HepG2 (cell line): Measurements from ENCODE around the gene MYOM1. TPM values are rescaled to one million over a fixed set of nuclear protein-coding genes. Genes with fewer than 3 reads are reported as not detected.

Experiments used
- ELF1 ChIP-seq: sonication (generic); formaldehyde crosslinking; IDR thresholded peaks from 2 replicates; pipeline ENCODE4 v1.4.0; 2020; ENCODE audit warnings: missing genetic modification reagents
- FOSL1 ChIP-seq: sonication (generic); formaldehyde crosslinking; IDR thresholded peaks from 2 replicates; pipeline ENCODE4 v1.9.0; 2021; ENCODE audit warnings: missing genetic modification reagents, borderline replicate concordance
- FOXO4 ChIP-seq: sonication (generic); formaldehyde crosslinking; conservative IDR thresholded peaks from 2 replicates; pipeline ENCODE4 v1.8.1; 2023; ENCODE audit warnings: missing genetic modification reagents
- HOXA3 ChIP-seq: sonication (generic); formaldehyde crosslinking; IDR thresholded peaks from 2 replicates; pipeline ENCODE4 v1.5.0; 2020; ENCODE audit warnings: missing genetic modification reagents
- HOXA9 ChIP-seq: sonication (generic); formaldehyde crosslinking; IDR thresholded peaks from 2 replicates; pipeline ENCODE4 v1.8.1; 2022; ENCODE audit warnings: missing genetic modification reagents, mild to moderate bottlenecking, moderate library complexity, borderline replicate concordance
- KLF15 ChIP-seq: sonication (generic); formaldehyde crosslinking; IDR thresholded peaks from 2 replicates; pipeline ENCODE4 v1.8.1; 2023; ENCODE audit warnings: borderline replicate concordance, mild to moderate bottlenecking, inconsistent platforms, missing genetic modification reagents, mixed read lengths
- KLF6 ChIP-seq: IDR thresholded peaks from 2 replicates; pipeline ENCODE4 v1.8.0; 2016; ENCODE audit warnings: missing biosample characterization, missing genetic modification reagents
- MED1 ChIP-seq: sonication (generic); formaldehyde crosslinking; IDR thresholded peaks from 2 replicates; pipeline ENCODE4 v1.4.0; 2020; ENCODE audit warnings: missing genetic modification reagents
- PRDM15 ChIP-seq: sonication (generic); formaldehyde crosslinking; IDR thresholded peaks from 2 replicates; pipeline ENCODE4 v1.4.0; 2020; ENCODE audit warnings: missing genetic modification reagents
- RARA ChIP-seq: IDR thresholded peaks from 2 replicates; pipeline ENCODE4 v1.6.1; 2016; ENCODE audit warnings: missing genetic modification reagents, missing compliant biosample characterization
- RBM39 ChIP-seq: fragments of 200-400 bp; formaldehyde crosslinking; IDR thresholded peaks from one replicate; pipeline ENCODE4 v1.6.1; 2018; ENCODE audit warnings: antibody characterized with exemption, mild to moderate bottlenecking, low read depth, low read length; ENCODE audit not compliant: poor library complexity, severe bottlenecking
- RELA ChIP-seq: sonication (generic); formaldehyde crosslinking; IDR thresholded peaks from 2 replicates; pipeline ENCODE4 v1.4.0; 2020; ENCODE audit warnings: missing genetic modification reagents
- RORA ChIP-seq: sonication (generic); formaldehyde crosslinking; IDR thresholded peaks from 2 replicates; pipeline ENCODE4 v1.5.0; 2020; ENCODE audit warnings: mild to moderate bottlenecking, missing genetic modification reagents, moderate library complexity
- SOX6 ChIP-seq, 2 experiments: fragments of 450-650 bp in 1 of 2; sonication (generic) in 1 of 2; formaldehyde crosslinking in 1 of 2; IDR thresholded peaks; 2 replicates each; pipeline versions ENCODE4 v1.4.0 to v1.6.1; 2017 to 2020; ENCODE audit warnings: antibody characterized with exemption in 1 of 2, mild to moderate bottlenecking in 1 of 2, missing genetic modification reagents in 1 of 2
- STAT5B ChIP-seq: sonication (generic); formaldehyde crosslinking; IDR thresholded peaks from 2 replicates; pipeline ENCODE4 v1.4.0; 2020; ENCODE audit warnings: missing genetic modification reagents
- THAP11 ChIP-seq: IDR thresholded peaks from 2 replicates; pipeline ENCODE4 v1.6.1; 2016; ENCODE audit warnings: missing biosample characterization, missing genetic modification reagents
- ZBTB38 ChIP-seq: sonication (generic); formaldehyde crosslinking; IDR thresholded peaks from 2 replicates; pipeline ENCODE4 v1.5.1; 2020; ENCODE audit warnings: mild to moderate bottlenecking, missing genetic modification reagents
- ZFAT ChIP-seq: sonication (generic); formaldehyde crosslinking; conservative IDR thresholded peaks from 2 replicates; pipeline ENCODE4 v1.8.1; 2023; ENCODE audit warnings: missing genetic modification reagents, inconsistent platforms
- ZMYM3 ChIP-seq: sonication (generic); formaldehyde crosslinking; IDR thresholded peaks from 2 replicates; pipeline ENCODE4 v1.5.1; 2020; ENCODE audit warnings: mild to moderate bottlenecking, missing genetic modification reagents
- ZNF30 ChIP-seq: sonication (generic); formaldehyde crosslinking; IDR thresholded peaks from 2 replicates; pipeline ENCODE4 v1.5.0; 2020; ENCODE audit warnings: mild to moderate bottlenecking, missing genetic modification reagents
- ZNF317 ChIP-seq: sonication (generic); formaldehyde crosslinking; IDR thresholded peaks from 2 replicates; pipeline ENCODE4 v1.5.0; 2020; ENCODE audit warnings: mild to moderate bottlenecking, missing genetic modification reagents
- ZNF782 ChIP-seq: sonication (generic); formaldehyde crosslinking; IDR thresholded peaks from 2 replicates; pipeline ENCODE4 v1.4.0; 2020; ENCODE audit warnings: missing genetic modification reagents, mild to moderate bottlenecking, borderline replicate concordance
- ZNF800 ChIP-seq: sonication (generic); formaldehyde crosslinking; IDR thresholded peaks from 2 replicates; pipeline ENCODE4 v1.4.0; 2020; ENCODE audit warnings: missing genetic modification reagents
- ZSCAN29 ChIP-seq: sonication (generic); formaldehyde crosslinking; conservative IDR thresholded peaks from 2 replicates; pipeline ENCODE4 v1.4.0; 2020; ENCODE audit warnings: mild to moderate bottlenecking, missing genetic modification reagents
- polyA plus RNA-seq, 8 experiments: library from polyadenylated mRNA; depleted of rRNA in 3 of 8; stranded (reverse) in 7 of 8; unstranded in 1 of 8; fragments of >200 nt; fragmentation: Illumina TruSeq in 4 of 8; extraction: Trizol in 4 of 8; gene quantifications; 2 replicates each; pipeline versions ENCODE4 v1.2.1 to v1.2.3, GENCODE V29; 2011 to 2016; ENCODE audit warnings: low read depth in 4 of 8, missing spikeins in 1 of 8, mixed read lengths in 1 of 8; ENCODE audit not compliant: insufficient read depth in 1 of 8
- total RNA-seq, 5 experiments: library from RNA; depleted of rRNA; stranded (reverse); fragments of >200 nt; fragmentation: Illumina TruSeq; extraction: Trizol; gene quantifications; 2 replicates each; pipeline ENCODE4 v1.2.3, GENCODE V29; 2016; ENCODE audit warnings: low read depth in 1 of 5

The MYOM1 gene
- total and polyA plus RNA-seq, 2 of the 13 experiments (the other 11 are each of a cell fraction or from before 2014, with no cell fraction given), result 0.46 to 0.98 TPM

GRCh38 chr18:3051718-3052410, 167.9 kb downstream of the MYOM1 start (continued):
- TF ChIP-seq KLF15 (CRISPR knock-in tag), result no peak
- peak; percentile 77 for TF ChIP-seq THAP11 (CRISPR knock-in tag)
- TF ChIP-seq HOXA3 (CRISPR knock-in tag), result peak; percentile 80
- TF ChIP-seq RARA (CRISPR knock-in tag), result peak; percentile 99
- TF ChIP-seq ZNF30, result no peak
- TF ChIP-seq ZNF800 (CRISPR knock-in tag), result no peak
- no peak for TF ChIP-seq HOXA9
- no peak for TF ChIP-seq ZFAT (CRISPR knock-in tag)
- no peak for TF ChIP-seq FOXO4 (CRISPR knock-in tag)
- TF ChIP-seq ZNF782 (CRISPR knock-in tag), result no peak
- no peak for TF ChIP-seq PRDM15 (CRISPR knock-in tag)
- TF ChIP-seq RORA, result 0 out of 2 replicates have a peak, but pooled peaks have one; percentile 76
- no peak for TF ChIP-seq FOSL1
- peak; percentile 63; the same call in 1 of the 2 replicates for TF ChIP-seq KLF6 (CRISPR knock-in tag)
- TF ChIP-seq ZBTB38 (CRISPR knock-in tag), result no peak
- 0 out of 2 replicates have a peak, but pooled peaks have one; percentile 49 for TF ChIP-seq RELA (CRISPR knock-in tag)
- peak; percentile 72; the same call in 1 of the 2 replicates for TF ChIP-seq SOX6 (IDR thresholded peaks at IDR 0.05)
- peak; percentile 100 for TF ChIP-seq SOX6 (CRISPR knock-in tag; IDR thresholded peaks at IDR 0.05)
- TF ChIP-seq ZNF317, result no peak
- TF ChIP-seq ZSCAN29 (CRISPR knock-in tag), result no peak
- peak; percentile 82 for TF ChIP-seq ELF1
- TF ChIP-seq STAT5B (CRISPR knock-in tag), result no peak
- no peak for TF ChIP-seq RBM39
- peak; percentile 49; the same call in 1 of the 2 replicates for TF ChIP-seq ZMYM3 (CRISPR knock-in tag)
- peak; percentile 99 for TF ChIP-seq MED1
